ENCODE results near the gene PRKN.

GRCh38 chr6:161542346-161542980 is 1185.1 kb downstream of the PRKN start:
- TF ChIP-seq, protein P1, sequence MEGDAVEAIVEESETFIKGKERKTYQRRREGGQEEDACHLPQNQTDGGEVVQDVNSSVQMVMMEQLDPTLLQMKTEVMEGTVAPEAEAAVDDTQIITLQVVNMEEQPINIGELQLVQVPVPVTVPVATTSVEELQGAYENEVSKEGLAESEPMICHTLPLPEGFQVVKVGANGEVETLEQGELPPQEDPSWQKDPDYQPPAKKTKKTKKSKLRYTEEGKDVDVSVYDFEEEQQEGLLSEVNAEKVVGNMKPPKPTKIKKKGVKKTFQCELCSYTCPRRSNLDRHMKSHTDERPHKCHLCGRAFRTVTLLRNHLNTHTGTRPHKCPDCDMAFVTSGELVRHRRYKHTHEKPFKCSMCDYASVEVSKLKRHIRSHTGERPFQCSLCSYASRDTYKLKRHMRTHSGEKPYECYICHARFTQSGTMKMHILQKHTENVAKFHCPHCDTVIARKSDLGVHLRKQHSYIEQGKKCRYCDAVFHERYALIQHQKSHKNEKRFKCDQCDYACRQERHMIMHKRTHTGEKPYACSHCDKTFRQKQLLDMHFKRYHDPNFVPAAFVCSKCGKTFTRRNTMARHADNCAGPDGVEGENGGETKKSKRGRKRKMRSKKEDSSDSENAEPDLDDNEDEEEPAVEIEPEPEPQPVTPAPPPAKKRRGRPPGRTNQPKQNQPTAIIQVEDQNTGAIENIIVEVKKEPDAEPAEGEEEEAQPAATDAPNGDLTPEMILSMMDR (IDR thresholded peaks at IDR 0.05), result no peak
- TF ChIP-seq POLR2A (IDR thresholded peaks at IDR 0.05), result no peak

Measured in thyroid gland (tissue), 4 donors.